HG02884 (cell line): ENCODE data around the gene GOLGA8S.
"Not testable (repeated sequence)": the region's sequence is repeated elsewhere in the genome, so short reads cannot be mapped to it uniquely, and the experiment has no call there.

Experiments used
- ATAC-seq: cut with Tn5 transposase; IDR thresholded peaks from one replicate; pipeline ENCODE4 v1.9.1; 2021; ENCODE audit warnings: mild to moderate bottlenecking, moderate library complexity; ENCODE audit not compliant: unreplicated experiment

Gene GOLGA8S

DNA sequence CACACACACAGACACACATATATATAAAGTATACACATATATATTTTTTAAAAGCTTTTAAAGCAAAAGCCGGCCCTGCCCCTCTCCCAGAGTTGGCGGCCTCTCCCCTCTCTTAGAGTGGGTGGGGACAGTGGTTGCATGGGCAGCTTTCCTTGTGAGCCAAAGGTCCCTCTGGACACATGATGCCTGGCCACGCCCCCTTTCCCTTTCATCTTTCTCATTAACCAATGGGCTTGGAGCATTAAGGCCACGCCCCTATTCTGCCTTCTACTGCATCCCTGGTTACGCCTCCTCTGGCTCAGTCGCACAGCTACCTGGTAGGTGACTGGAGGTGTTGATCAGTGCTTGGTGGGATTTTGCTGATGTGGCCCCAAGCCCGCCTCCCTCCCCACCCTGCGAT is at the start of gene GOLGA8S:
TSS of gene GOLGA8S (plus strand) at position 301 of the 400 bp plus-strand sequence. CDS start at position 363, 62 bp downstream.
- ATAC-seq, result not testable (repeated sequence)

GRCh38 chr15:23304805-23305204 is 49.7 kb upstream of the GOLGA8S start:
- ATAC-seq, result not testable (repeated sequence)

DNA sequence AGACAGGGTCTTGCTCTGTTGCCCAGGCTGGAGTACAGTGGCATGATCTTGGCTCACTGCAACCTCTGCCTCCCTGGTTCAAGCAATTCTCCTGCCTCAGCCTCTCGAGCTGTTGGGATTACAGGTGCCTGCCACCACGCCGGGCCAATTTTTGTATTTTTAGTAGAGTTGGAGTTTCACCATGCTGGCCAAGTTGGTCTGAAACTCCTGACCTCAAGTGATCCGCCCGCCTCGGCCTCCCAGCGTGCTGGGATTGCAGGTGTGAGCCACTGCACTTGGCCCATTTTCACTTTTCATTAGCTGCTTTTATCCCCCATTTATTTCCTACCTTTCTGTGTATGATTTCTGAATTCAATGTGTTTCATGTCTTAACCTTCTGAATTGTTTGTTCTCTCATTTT is 48.6 kb upstream of the GOLGA8S start:
- ATAC-seq, result not testable (repeated sequence)

- ATAC-seq, result not testable (repeated sequence)
These were observed 43.3 kb upstream of the GOLGA8S start for GRCh38 chr15:23311233-23311632.

DNA sequence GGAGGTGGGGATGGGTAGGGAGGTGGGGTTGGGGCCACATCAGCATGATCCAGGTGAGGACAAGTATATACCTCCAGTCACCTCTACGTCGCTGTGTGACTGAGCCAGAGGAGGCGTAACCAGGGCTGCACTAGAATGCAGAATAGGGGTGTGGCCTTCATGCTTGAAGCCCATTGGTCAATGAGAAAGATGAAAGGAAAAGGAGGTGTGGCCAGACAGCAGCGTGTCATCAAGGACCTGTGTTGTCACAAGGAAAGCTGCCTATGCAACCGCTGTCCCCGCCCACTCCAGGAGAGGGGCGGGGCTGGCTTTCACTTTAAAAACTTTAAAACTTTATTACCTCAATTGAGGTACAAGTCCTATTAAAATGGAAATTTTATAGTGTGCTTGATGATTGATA is 20.5 kb upstream of the GOLGA8S start, which contains the start of gene GOLGA6L26:
TSS of gene GOLGA6L26 (minus strand) at position 101 of the 400 bp plus-strand sequence. CDS start at position 40, 61 bp downstream.
- not testable (repeated sequence) for ATAC-seq

- ATAC-seq, result not testable (repeated sequence)
These were observed 8.1 kb downstream of the GOLGA8S start for GRCh38 chr15:23362622-23363021.

- not testable (repeated sequence) for ATAC-seq
These were observed 9.7 kb downstream of the GOLGA8S start for GRCh38 chr15:23364261-23364660.

GRCh38 chr15:23370578-23370977 is 16.0 kb downstream of the GOLGA8S start:
- no peak for ATAC-seq

DNA sequence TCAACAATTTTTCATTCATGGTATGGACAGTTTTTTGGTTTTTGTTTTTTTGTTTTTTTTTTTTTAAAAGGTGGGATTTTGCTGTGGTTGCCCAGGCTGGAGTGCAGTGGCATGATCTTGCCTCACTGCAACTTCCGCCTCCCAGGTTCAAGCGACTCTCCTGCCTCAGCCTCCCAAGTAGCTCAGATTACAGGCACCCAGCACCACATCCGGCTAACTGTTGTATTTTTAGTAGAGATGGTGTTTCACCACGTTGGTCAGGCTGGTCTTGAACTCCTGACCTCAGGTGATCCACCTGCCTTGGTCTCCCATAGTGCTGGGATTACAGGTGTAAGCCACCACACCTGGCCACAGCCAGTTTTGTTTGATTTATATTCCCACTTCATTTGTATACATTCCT is 16.6 kb downstream of the GOLGA8S start:
- ATAC-seq, result not testable (repeated sequence)

DNA sequence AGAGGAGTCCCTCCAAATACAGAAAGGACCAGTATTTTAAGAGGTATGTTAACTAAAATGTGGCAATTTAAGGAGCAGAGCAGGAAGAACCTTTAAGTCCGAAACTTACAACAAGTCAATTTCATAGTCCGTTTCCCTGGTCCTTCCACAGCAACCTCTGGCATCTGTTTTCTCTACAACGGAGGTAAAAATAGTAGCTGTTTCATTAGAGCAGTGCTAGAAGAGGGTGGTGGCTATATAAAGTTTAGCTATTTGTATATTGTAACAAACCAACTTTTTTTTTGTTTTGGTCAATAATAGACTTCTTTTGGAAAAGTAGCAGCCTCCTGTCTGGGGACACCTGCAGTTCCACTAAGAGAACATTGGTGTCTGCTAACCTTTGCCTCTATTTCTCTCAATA is 17.3 kb downstream of the GOLGA8S start:
- ATAC-seq, result not testable (repeated sequence)

- ATAC-seq, result no peak
These were observed 17.7 kb downstream of the GOLGA8S start for GRCh38 chr15:23372284-23372683.

DNA sequence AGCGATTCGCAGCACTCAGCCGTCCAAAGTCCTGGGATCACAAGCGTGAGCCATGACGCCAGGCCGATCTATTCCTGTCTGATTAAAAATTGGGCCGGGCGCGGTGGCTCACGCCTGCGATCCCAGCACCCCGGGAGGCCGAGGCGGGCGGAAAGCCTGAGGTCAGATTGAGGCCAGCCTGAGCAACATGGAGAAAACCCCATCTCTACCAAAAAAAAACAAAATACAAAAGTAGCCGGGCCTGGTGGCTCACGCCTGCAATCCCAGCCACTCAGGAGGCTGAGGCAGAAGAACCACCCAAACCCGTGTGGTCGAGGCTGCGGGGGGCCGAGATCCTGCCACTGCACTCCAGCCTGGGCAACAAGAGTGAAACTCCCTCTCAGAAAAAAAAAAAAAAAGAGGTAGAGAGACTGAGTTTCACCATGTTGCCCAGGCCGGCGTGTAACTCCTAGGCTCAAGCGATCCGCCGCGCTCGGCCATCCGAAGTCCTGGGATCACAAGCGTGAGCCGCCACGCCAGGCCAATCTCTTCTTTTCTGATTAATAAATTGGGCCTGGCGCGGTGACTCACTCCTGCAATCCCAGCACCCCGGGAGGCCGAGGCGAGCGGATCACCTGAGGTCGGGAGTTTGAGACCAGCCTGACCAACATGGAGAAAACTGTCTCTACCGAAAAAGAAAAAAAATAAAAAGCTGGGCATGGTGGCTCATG is 18.5 kb downstream of the GOLGA8S start:
- ATAC-seq, result not testable (repeated sequence)

- ATAC-seq, result not testable (repeated sequence)
These were observed 19.7 kb downstream of the GOLGA8S start for GRCh38 chr15:23374226-23374625.

- ATAC-seq, result not testable (repeated sequence)
These were observed 24.4 kb downstream of the GOLGA8S start for GRCh38 chr15:23378946-23379345.

DNA sequence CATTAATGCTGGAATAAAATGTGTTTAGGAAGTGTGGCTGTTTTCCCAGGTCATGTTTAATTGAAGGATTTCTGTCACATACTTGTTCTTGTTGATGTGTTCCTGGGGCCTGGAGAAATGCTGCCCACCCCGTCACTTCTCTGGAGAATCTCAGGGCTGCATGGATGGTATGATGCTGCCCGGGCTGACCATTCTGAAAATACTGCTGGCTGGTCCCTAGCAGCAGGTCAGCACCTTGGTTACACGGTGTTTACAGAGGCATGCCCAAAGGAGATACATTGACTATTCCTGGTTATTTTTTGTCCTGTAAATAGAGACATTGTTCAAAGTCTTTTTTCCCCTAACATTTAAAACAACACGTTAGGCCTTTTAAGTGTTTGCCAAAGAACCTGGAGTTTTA is 26.2 kb downstream of the GOLGA8S start:
- ATAC-seq, result not testable (repeated sequence)

- ATAC-seq, result not testable (repeated sequence)
These were observed 26.6 kb downstream of the GOLGA8S start for GRCh38 chr15:23381192-23381591.

DNA sequence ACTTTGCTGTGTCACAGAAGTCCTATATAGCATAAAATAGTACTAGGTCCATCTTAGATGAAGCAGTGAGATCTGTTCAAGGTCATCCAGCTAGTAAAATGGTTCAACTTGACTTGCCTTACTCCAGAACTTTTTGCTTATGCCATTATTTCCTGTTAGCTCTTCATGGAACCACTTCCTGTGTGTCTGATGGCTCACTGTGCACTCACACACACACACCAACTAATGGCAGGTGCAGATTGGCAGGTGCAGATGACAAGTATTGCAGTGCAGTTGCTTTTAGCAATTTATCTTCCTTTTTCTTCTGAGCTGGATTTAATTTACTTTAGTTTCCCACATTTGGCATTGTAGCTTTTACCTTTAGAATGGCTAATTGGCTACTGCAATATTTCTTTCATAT is 29.8 kb downstream of the GOLGA8S start:
- no peak for ATAC-seq

DNA sequence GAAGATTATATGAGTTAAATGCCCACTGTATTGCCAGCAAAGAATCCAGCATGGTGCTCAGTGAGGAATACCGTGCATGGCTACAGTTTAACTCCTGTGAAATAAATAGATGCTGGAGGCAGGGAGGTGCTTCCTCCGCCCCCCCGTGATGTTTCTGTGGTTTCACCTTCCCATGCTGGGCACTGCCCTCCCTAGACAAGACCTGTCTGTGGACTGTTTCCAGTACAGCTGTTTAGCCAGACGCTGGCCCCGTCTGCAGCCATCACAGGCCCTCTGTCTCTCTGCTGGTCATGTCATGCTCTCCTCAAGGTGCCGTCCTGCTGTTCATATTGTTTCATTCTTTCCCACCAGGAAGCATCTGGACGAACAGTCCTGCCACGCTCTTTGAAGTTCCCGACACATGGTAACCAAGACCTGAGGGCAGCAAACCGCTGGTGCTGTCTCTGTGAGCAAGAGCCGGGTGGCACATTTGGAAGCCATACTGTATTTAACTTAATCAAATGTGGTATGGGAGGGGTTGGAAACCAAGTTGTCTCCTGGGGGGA is 31.4 kb downstream of the GOLGA8S start:
- no peak for ATAC-seq

DNA sequence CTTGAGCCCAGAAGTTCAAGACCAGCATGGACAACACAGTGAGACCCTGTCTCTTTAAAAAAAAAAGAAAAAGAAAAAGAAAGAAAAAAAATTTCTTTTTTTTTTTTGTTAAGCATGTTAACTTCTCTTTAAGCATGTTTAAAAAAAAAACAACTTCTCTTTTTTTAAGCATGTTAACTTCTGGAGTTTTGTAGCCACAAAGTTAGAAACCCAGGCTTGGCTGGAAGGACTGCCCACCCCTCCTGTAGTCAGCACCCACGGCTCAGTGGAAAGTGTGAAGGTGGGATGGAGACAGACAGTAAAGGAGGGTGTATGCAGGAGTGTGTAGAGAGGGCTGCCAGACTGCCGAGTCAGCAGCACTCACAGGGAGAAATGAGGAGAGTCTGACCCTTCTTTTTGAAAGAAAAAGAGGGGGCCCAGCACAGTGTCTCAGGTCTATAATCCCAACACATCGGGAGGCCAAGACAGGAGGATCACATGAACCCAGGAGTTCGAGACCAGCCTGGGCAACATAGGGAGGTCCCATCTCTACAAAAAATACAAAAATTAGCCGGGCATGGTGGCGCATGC is 33.2 kb downstream of the GOLGA8S start:
- no peak for ATAC-seq

DNA sequence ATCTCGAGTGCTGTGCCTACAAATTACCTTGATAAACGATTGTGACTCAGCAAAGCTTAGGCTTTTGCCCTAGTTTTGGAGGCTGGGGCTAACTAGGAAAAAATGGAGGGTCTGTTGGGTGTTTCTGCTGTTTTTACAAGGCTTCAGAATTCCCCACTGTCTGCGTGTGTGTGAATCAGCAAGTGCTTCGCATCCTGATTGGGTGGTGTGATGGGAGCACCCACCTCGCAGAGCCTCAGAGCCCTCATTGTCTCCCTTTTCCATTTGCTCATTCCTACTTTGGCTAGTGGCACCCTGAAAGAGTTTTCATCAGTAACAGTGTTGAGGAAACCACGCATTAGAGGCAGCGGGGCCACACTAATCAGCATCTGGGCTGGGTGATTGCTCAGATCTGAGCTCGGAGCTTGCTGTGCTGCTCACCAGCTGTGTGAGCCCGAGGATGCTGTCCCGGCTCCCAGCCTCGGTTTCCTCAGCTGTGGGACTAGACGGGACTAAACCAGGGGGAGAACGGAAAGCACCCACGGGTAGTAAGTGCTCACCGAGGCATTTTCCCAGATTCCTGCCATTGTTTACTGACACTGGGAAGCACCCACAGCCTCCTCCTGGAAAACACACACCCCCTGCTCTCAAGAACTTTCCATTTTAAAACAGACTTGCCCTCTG is 40.6 kb downstream of the GOLGA8S start:
- no peak for ATAC-seq

DNA sequence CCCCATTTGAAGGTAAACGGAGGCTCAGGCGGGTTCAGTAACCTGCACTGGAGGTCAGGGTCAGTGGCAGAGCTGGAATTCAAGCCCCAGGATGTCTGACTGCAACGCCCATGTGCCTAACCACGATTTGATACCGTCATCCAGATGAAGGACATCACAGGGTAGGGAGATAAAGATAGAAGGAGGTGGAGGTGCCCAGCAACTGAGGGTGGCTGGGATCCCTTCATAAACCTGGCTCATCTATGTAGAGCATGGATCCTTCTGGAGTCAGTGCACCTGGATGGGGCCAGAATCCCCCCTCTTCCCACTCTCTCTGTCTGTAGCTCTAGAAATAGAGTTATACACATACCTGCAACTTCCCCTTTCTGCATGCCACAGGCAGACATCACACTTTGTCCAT is 41.3 kb downstream of the GOLGA8S start:
- no peak for ATAC-seq
